ENCODE results near the gene CCDC71. TPM values are rescaled to one million over a fixed set of nuclear protein-coding genes. Genes with fewer than 3 reads are reported as not detected.

CCDC71 gene
- total and polyA plus RNA-seq, 2 of the 13 experiments (the other 11 are each of a cell fraction or from before 2014, with no cell fraction given): 9.7 to 14.3 TPM

DNA sequence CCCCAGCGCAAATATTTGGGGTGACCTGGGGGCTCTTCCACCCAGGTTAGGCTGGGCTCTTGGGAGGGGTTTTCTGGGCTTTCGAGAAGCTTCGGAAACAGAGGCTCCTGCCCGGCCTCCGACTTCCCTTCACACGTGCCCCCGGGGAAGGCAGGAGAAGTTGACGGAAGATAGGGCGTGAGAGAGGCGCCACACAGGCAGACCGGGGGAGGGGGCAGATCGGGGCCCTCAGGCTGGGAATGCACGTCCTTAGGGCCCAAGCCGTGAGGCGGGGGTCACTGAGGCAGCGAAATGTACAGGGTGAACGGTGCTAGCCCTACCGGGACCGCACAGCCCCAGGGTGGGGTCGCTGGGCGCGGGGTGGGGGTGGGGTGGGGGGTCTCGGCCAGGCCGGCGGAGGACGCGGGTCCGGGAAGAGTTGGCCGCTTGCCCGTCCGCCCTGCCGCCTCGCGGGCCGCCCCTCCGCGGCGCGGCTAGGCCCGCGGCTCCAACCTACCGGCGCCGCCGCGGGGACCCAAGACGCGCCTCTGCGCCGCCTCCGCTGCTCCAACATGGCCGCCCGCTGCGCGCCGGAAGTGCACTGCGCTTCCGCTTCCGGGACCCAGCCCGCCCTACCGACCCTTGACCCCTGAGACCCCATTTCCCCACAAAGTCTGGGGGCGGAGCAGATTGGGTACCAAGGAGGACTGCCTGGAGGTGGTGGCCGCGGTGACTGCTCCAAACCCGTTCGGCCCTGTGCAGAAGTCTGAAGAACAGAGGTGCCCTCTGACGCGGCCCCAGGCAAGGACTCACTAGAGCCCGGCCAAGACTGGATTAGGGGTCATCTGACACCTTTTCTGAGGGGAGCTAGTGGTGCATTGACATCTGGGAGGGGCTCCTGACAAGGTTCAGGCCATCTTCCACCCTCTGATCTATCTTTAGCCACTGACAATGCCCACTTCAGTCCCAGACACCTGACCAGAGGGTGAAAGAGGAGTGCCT, at the start of gene CCDC71 (continued):
- TF ChIP-seq HCFC1 (IDR thresholded peaks at IDR 0.05; ENCODE audit: low read depth, low read length) (peak; percentile 46; the same call in 1 of the 2 replicates), POLR2A (IDR thresholded peaks at IDR 0.05; ENCODE audit: insufficient read depth in 1 of 2, low read depth in 2 of 2, low read length in 2 of 2) (peak in 1 of 2 experiments; percentile 51; a peak in 1 of 4 replicates), RFX5 (IDR thresholded peaks at IDR 0.05; ENCODE audit: low read depth, low read length) (no peak), ZNF547 (CRISPR knock-in tag; IDR thresholded peaks at IDR 0.05) (0 out of 2 replicates have a peak, but pooled peaks have one; percentile 25), ZNF230 (CRISPR knock-in tag; IDR thresholded peaks at IDR 0.05) (0 out of 2 replicates have a peak, but pooled peaks have one; percentile 59), ZNF446 (CRISPR knock-in tag; IDR thresholded peaks at IDR 0.05) (0 out of 2 replicates have a peak, but pooled peaks have one; percentile 40), RXRA (CRISPR knock-in tag; IDR thresholded peaks at IDR 0.05) (peak; percentile 64), ZMYM4 (CRISPR knock-in tag; IDR thresholded peaks at IDR 0.05) (peak; percentile 73), RCOR2 (CRISPR knock-in tag; IDR thresholded peaks at IDR 0.05) (0 out of 2 replicates have a peak, but pooled peaks have one; percentile 32)
- TF ChIP-seq, protein P1, sequence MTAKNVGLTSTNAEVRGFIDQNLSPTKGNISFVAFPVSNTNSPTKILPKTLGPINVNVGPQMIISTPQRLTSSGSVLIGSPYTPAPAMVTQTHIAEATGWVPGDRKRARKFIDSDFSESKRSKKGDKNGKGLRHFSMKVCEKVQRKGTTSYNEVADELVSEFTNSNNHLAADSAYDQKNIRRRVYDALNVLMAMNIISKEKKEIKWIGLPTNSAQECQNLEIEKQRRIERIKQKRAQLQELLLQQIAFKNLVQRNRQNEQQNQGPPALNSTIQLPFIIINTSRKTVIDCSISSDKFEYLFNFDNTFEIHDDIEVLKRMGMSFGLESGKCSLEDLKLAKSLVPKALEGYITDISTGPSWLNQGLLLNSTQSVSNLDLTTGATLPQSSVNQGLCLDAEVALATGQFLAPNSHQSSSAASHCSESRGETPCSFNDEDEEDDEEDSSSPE (CRISPR knock-in tag; IDR thresholded peaks at IDR 0.05): peak; percentile 39; the same call in 1 of the 2 replicates
- TF ChIP-seq, protein P2, sequence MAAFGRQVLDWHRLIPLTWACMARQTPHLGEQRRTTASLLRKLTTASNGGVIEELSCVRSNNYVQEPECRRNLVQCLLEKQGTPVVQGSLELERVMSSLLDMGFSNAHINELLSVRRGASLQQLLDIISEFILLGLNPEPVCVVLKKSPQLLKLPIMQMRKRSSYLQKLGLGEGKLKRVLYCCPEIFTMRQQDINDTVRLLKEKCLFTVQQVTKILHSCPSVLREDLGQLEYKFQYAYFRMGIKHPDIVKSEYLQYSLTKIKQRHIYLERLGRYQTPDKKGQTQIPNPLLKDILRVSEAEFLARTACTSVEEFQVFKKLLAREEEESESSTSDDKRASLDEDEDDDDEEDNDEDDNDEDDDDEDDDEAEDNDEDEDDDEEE (CRISPR knock-in tag; IDR thresholded peaks at IDR 0.05): 0 out of 2 replicates have a peak, but pooled peaks have one; percentile 39
- TF ChIP-seq, protein P3, sequence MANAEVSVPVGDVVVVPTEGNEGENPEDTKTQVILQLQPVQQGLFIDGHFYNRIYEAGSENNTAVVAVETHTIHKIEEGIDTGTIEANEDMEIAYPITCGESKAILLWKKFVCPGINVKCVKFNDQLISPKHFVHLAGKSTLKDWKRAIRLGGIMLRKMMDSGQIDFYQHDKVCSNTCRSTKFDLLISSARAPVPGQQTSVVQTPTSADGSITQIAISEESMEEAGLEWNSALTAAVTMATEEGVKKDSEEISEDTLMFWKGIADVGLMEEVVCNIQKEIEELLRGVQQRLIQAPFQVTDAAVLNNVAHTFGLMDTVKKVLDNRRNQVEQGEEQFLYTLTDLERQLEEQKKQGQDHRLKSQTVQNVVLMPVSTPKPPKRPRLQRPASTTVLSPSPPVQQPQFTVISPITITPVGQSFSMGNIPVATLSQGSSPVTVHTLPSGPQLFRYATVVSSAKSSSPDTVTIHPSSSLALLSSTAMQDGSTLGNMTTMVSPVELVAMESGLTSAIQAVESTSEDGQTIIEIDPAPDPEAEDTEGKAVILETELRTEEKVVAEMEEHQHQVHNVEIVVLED (CRISPR knock-in tag; IDR thresholded peaks at IDR 0.05; ENCODE audit: borderline replicate concordance): 0 out of 2 replicates have a peak, but pooled peaks have one; percentile 45

Measured in HepG2 (cell line).